Endometrial microvascular endothelial cells (primary cell): ENCODE results near the gene ZBTB20. TPM values are rescaled to one million over a fixed set of nuclear protein-coding genes. Genes with fewer than 3 reads are reported as not detected.

Experiments used
- in situ Hi-C: cut with HindIII; loops from 2 replicates; pipeline ENCODE4 v1.10.0; 2017; ENCODE audit warnings: low sequenced_read_pairs, low pct_unique_long_range_greater_than_20kb; ENCODE audit errors: inconsistent ontology term
- total RNA-seq: library from RNA; depleted of rRNA; stranded (reverse); fragments of >200 nt; gene quantifications from one replicate; pipeline ENCODE4 v1.2.3, GENCODE V29; 2015; ENCODE audit errors: inconsistent ontology term

The ZBTB20 gene
- total RNA-seq, 1 donor from 2014 or later = 6.2 TPM

DNA sequence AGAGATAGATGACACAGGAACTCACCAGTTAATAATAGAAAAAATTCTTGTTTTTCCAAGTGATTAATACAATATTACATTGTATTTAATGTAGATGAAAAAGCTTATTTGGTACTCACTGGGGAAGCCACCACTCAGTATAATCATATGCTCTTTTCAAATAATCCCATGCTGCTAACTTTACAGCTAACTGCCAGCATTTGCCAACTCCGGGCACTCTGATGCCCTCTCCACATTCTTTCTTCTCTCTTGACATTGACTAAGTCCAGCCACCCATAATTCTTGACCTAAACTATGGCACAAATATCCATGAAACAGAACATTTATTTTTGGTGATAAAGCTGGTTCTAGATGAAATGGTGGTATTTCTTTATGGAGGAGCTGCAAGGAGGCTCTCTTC lies 384.9 kb downstream of the ZBTB20 start:
- in situ Hi-C loops = no loop called here

GRCh38 chr3:114760679-114761078 lies 386.4 kb downstream of the ZBTB20 start:
- in situ Hi-C loops = no loop called here

DNA sequence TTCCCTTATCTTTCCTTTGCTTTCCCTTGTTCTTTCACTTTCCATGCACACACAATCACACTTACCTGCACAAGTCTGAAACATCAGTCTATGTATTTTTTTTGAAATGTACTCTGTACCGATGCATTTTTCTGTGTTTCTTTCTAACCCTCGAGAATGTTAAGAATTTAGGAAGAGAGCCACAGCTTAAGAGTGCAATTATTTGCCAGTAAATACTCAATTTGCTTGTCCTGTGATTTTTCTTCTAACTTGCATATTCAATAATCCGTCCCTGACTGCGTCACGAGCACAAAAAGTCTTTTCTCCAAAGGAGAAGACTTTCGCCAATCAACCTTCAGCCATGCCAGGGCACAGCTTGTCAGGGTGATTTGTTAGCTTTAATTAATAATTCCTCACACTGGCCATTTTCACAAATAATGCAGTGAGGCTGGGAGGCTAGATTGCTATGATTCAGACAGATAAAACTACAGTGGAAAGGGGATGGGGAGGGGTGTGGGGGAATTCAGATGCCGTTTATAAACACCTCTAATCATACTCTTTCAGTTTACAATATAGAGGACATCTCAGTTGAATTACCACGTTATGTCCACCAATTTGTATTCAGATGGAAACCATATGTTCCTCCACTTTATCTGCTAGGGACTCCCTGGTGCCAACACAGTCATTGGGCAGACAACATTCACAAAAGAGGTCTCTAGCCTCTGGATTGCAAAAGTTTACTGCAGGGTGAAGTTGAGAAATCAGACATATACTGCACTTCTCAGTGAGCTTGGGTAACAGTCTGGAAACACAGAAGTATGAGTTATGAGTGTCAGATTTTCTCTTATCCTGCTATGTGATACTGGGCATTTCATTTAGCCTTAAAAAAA lies 388.0 kb downstream of the ZBTB20 start:
- in situ Hi-C loops = no loop called here

DNA sequence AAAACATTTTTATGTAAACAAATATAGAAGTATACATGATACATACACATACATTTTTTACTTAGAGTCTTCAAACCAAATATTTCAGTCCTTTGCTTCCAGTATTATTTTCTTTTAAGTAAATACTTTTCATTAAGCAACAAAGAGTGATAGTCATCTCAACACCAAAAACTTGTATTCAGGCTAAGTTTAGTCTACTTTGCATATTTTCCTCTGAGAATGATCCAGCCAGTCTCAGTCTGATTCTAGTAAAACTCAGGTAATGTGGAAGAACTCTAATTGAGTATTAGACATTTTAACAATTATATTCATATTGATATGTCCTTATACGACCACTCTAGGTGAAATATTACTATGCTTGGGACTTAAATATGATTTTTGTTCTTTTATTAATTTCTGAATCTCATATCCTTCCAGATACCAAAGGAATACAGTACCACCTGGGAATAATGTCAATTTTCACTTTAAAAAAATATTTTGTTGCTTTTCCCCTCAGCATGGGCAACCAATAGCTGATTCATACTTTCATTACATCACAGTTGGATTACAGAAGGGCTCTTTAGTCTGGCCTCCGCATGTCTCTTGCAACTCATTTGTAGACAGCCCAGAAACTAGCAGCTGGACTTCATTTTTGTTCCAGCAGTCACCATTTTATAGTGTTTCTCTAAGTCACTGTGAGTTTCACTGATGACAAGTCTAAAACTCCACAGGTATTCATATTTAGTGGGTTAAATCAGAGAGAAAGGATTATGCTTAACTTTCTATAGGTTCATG lies 390.4 kb downstream of the ZBTB20 start:
- in situ Hi-C loops = no loop called here

GRCh38 chr3:114746502-114746901 lies 400.6 kb downstream of the ZBTB20 start:
- in situ Hi-C loops = no loop called here

GRCh38 chr3:114745322-114746240 lies 401.5 kb downstream of the ZBTB20 start:
- in situ Hi-C loops = no loop called here

GRCh38 chr3:114743746-114744485 lies 403.2 kb downstream of the ZBTB20 start:
- in situ Hi-C loops = no loop called here

DNA sequence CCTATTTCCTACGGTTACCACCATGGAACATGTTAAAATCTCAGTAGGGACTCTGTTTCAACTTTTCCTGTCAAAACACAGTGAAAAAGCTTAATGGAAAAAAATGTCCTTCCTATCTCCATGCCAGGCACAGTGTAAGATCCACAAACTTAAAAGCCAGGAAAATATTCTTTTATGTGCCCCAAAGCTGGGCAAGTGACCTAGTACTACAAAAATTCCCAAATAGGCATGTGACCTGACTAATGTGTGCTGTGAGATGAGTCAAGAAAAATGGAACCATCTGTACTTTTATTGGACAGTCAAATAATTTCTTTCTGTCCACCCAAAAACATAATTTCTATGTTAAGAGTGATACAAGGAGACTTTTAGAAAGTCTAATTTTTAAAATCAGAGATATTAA lies 406.0 kb downstream of the ZBTB20 start:
- in situ Hi-C loops = no loop called here

DNA sequence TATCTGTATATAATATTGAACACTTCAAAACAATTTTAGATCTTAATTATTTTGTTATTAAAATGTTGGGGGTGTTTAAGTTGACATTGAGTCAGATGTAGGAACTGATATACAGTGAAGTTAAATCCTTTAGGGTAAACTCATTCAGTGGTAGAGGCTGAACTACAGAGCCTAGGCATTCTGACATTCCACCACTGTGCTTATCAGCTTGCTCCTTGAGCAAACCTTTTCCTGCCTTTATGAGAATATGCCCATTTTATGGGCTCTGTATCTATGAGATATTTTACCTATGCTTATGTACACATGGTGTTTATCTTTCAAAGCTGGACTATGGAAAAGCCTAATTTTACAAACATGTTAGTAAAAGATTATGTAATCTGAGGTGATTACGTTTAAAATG lies 407.5 kb downstream of the ZBTB20 start:
- in situ Hi-C loops = no loop called here

GRCh38 chr3:114732353-114732752 lies 414.7 kb downstream of the ZBTB20 start:
- in situ Hi-C loops = no loop called here

GRCh38 chr3:114730397-114730796 lies 416.7 kb downstream of the ZBTB20 start:
- in situ Hi-C loops = no loop called here

- in situ Hi-C loops = no loop called here
These were observed 419.7 kb downstream of the ZBTB20 start for GRCh38 chr3:114727373-114727772.

GRCh38 chr3:114725966-114726365 lies 421.1 kb downstream of the ZBTB20 start:
- in situ Hi-C loops = no loop called here

DNA sequence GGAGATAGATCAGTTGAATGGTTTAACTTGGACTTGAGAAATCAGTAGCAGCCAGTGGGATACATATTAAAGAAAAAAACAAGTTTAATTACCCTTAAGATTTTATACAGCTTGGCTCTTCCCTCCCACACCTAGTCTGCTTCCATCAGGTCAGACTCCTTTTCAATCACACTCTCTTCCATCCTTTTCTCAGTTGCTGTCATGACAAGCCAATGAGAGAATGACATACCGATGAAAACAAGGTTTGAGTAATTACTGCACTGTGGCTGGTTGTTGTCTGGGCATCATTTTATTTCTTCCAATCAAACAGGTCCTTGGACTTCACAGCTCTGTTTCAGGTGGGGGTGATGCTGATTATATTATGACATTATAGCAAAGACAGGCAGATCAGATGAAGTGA lies 424.6 kb downstream of the ZBTB20 start:
- in situ Hi-C loops = no loop called here

GRCh38 chr3:114721864-114722263 lies 425.2 kb downstream of the ZBTB20 start:
- in situ Hi-C loops = no loop called here

- in situ Hi-C loops = no loop called here
These were observed 425.9 kb downstream of the ZBTB20 start for GRCh38 chr3:114721209-114721608.

DNA sequence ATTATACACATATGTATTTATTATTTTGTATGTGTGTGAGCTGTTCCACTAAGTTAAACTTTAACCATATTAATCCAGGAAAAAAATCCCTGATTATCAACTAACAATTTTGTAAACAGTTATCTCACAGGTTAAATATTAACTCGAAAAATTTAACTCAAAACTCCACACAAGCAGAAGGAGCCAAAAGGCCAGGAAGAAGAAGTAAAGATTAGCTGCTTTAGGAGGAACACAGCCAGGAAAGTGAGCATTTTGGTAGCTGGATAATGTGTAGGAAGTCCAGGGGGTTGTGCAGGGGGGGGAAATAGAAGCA lies 428.2 kb downstream of the ZBTB20 start:
- in situ Hi-C loops = no loop called here

GRCh38 chr3:114718071-114718897 lies 428.8 kb downstream of the ZBTB20 start:
- in situ Hi-C loops = no loop called here
